CD1c-positive myeloid dendritic cell (primary cell): ENCODE measurements around the gene ZIC4.

Experiments used
- DNase-seq: peaks from one replicate; pipeline ENCODE4 v3.0.0-alpha.2; 2016; ENCODE audit errors: extremely low spot score

Gene ZIC4

GRCh38 chr3:147355753-147356090, 50.6 kb downstream of the ZIC4 start:
- DNase-seq = no peak

- DNase-seq = no peak
Measured at GRCh38 chr3:147355084-147355752, 51.1 kb downstream of the ZIC4 start.

GRCh38 chr3:147354623-147355022, 51.7 kb downstream of the ZIC4 start:
- no peak for DNase-seq

- DNase-seq = no peak
Measured at GRCh38 chr3:147351301-147351700, 55.0 kb downstream of the ZIC4 start.

GRCh38 chr3:147348976-147349375, 57.4 kb downstream of the ZIC4 start:
- DNase-seq = no peak

- DNase-seq = no peak
Measured at GRCh38 chr3:147343926-147344325, 62.4 kb downstream of the ZIC4 start.

GRCh38 chr3:147341727-147342126, 64.6 kb downstream of the ZIC4 start:
- no peak for DNase-seq

GRCh38 chr3:147336543-147337278, 69.6 kb downstream of the ZIC4 start:
- DNase-seq = no peak
